GM12864 (cell line): ENCODE measurements around the gene THBS1.

Experiments used
- DNase-seq: peaks from one replicate; pipeline ENCODE4 v3.0.0-alpha.2; 2011; ENCODE audit warnings: low read depth
- H3K4me3 ChIP-seq: 2 replicates; pipeline ENCODE4 v1.5.1; 2011; ENCODE audit warnings: mild to moderate bottlenecking, low read depth, low read length, control low read depth
- CTCF ChIP-seq: IDR thresholded peaks from 2 replicates; pipeline ENCODE4 v1.5.1; 2011; ENCODE audit warnings: low read depth, mild to moderate bottlenecking, moderate library complexity, low read length, control low read depth, inconsistent platforms; ENCODE audit errors: missing control alignments

Gene THBS1

GRCh38 chr15:39627451-39628143 is 46.7 kb downstream of the THBS1 start:
- no peak overlapping the region for H3K4me3 ChIP-seq
- TF ChIP-seq CTCF, result no peak
- DNase-seq, result no peak

- no peak overlapping the region for H3K4me3 ChIP-seq
- TF ChIP-seq CTCF, result no peak
- no peak for DNase-seq
Observed at GRCh38 chr15:39628144-39628508, 47.2 kb downstream of the THBS1 start.

- DNase-seq, result no peak
- no peak overlapping the region for H3K4me3 ChIP-seq
- TF ChIP-seq CTCF, result no peak
Observed at GRCh38 chr15:39628546-39629257, 47.8 kb downstream of the THBS1 start.

- TF ChIP-seq CTCF, result no peak
- H3K4me3 ChIP-seq, result no peak overlapping the region
- no peak for DNase-seq
Observed at GRCh38 chr15:39629371-39629770, 48.5 kb downstream of the THBS1 start.

GRCh38 chr15:39629906-39630305 is 49.0 kb downstream of the THBS1 start:
- no peak for TF ChIP-seq CTCF
- DNase-seq, result no peak
- H3K4me3 ChIP-seq, result no peak overlapping the region

- TF ChIP-seq CTCF, result no peak
- no peak for DNase-seq
- H3K4me3 ChIP-seq, result no peak overlapping the region
Observed at GRCh38 chr15:39631357-39631756, 50.5 kb downstream of the THBS1 start.

GRCh38 chr15:39638041-39638440 is 57.2 kb downstream of the THBS1 start:
- no peak overlapping the region for H3K4me3 ChIP-seq
- DNase-seq, result no peak
- TF ChIP-seq CTCF, result no peak
